K562 (cell line): Measurements from ENCODE around the gene PRR14. TPM values are rescaled to one million over a fixed set of nuclear protein-coding genes. Genes with fewer than 3 reads are reported as not detected.
A peak's percentile ranks its signal among the peaks of the same experiment; 100 is the strongest.

Experiments used
- ATF7 ChIP-seq: fragments of 450-650 bp; IDR thresholded peaks from 2 replicates; pipeline ENCODE4 v1.7.1; 2014; ENCODE audit warnings: mild to moderate bottlenecking, moderate library complexity
- DPF2 ChIP-seq: fragments of 450-650 bp; IDR thresholded peaks from 2 replicates; pipeline ENCODE4 v1.6.1; 2016
- ELF4 ChIP-seq: fragments of 450-650 bp; formaldehyde crosslinking; IDR thresholded peaks from 2 replicates; pipeline ENCODE4 v1.4.0; 2022; ENCODE audit warnings: missing genetic modification characterization
- ESRRB ChIP-seq: fragments of 250-450 bp; sonication (Bioruptor Pico); IDR thresholded peaks from 2 replicates; pipeline ENCODE4 v1.5.0; 2020; ENCODE audit warnings: mild to moderate bottlenecking, moderate library complexity, borderline replicate concordance
- FIP1L1 ChIP-seq: fragments of 200-400 bp; formaldehyde crosslinking; IDR thresholded peaks from 2 replicates; pipeline ENCODE4 v1.6.1; 2018; ENCODE audit warnings: mild to moderate bottlenecking, low read depth, low read length; ENCODE audit not compliant: poor library complexity, severe bottlenecking
- KDM5B ChIP-seq: fragments of 200-600 bp; sonication (generic); IDR thresholded peaks from 2 replicates; pipeline ENCODE4 v1.6.1; 2012; ENCODE audit warnings: low read depth, mild to moderate bottlenecking, moderate library complexity, low read length, control low read depth, inconsistent platforms; ENCODE audit not compliant: insufficient replicate concordance
- KLF6 ChIP-seq: fragments of 250-450 bp; sonication (Bioruptor Pico); IDR thresholded peaks from 2 replicates; pipeline ENCODE4 v1.4.0; 2020; ENCODE audit warnings: mild to moderate bottlenecking, moderate library complexity, borderline replicate concordance
- PHB2 ChIP-seq: fragments of 450-650 bp; IDR thresholded peaks from 2 replicates; pipeline ENCODE4 v1.6.1; 2017; ENCODE audit warnings: low read depth
- PHF8 ChIP-seq: fragments of 200-600 bp; sonication (generic); IDR thresholded peaks from 2 replicates; pipeline ENCODE4 v1.6.1; 2012; ENCODE audit warnings: mixed run types, mild to moderate bottlenecking, inconsistent platforms, low read length, moderate library complexity, borderline replicate concordance
- RBM25 ChIP-seq: fragments of 200-400 bp; formaldehyde crosslinking; IDR thresholded peaks from 2 replicates; pipeline ENCODE4 v1.6.1; 2018; ENCODE audit warnings: low read length, low read depth, moderate library complexity; ENCODE audit not compliant: severe bottlenecking
- RCOR1 ChIP-seq, 2 experiments: IDR thresholded peaks; 2 replicates each; pipeline ENCODE4 v1.6.1; 2012; ENCODE audit warnings: low read depth in 2 of 2, low read length in 2 of 2, borderline replicate concordance in 1 of 2, improper control_type of control experiment in 1 of 2
- polyA plus RNA-seq, 8 experiments: library from polyadenylated mRNA; depleted of rRNA in 4 of 8; stranded (reverse) in 5 of 8; unstranded in 3 of 8; fragments of >200 nt; fragmentation: Nextera tagmentation in 2 of 8; fragmentation: Illumina TruSeq in 1 of 8; extraction: Ambion mirVana in 2 of 8; extraction: Trizol in 1 of 8; gene quantifications; 2 replicates each; pipeline versions ENCODE4 v1.2.1 to v1.2.3, GENCODE V29; 2011 to 2014; ENCODE audit warnings: inconsistent platforms in 1 of 8, missing spikeins in 1 of 8
- total RNA-seq, 7 experiments: library from RNA; depleted of rRNA in 6 of 7; stranded (reverse); fragments of >200 nt in 6 of 7; fragmentation: Illumina TruSeq in 2 of 7; extraction: Trizol in 2 of 7; gene quantifications; 2 replicates each; pipeline versions ENCODE4 v1.2.1 to v1.2.3, GENCODE V29; 2011 to 2021; ENCODE audit warnings: low replicate concordance in 1 of 7
- TF ChIP-seq, protein P1 (sequence below): fragments of 450-650 bp; formaldehyde crosslinking; IDR thresholded peaks from 2 replicates; pipeline ENCODE4 v1.4.0; 2020; ENCODE audit warnings: mild to moderate bottlenecking, moderate library complexity
- TF ChIP-seq, protein P2 (sequence below): fragments of 200-800 bp; sonication (Bioruptor generic); IDR thresholded peaks from 2 replicates; pipeline ENCODE4 v1.6.1; 2017; ENCODE audit warnings: missing genetic modification characterization, missing compliant biosample characterization
- TF ChIP-seq, protein P3 (sequence below), 2 experiments: fragments of 450-650 bp in 1 of 2; sonication (generic) in 1 of 2; formaldehyde crosslinking in 1 of 2; IDR thresholded peaks in 1 of 2; conservative IDR thresholded peaks in 1 of 2; 2 replicates each; pipeline versions ENCODE4 v1.6.1 to v1.8.1; 2016 to 2023; ENCODE audit warnings: mild to moderate bottlenecking in 2 of 2, moderate library complexity in 2 of 2, inconsistent platforms in 1 of 2, missing genetic modification reagents in 1 of 2
- TF ChIP-seq, protein P4 (sequence below): fragments of 450-650 bp; formaldehyde crosslinking; IDR thresholded peaks from 2 replicates; pipeline ENCODE4 v1.4.0; 2022; ENCODE audit warnings: mild to moderate bottlenecking, moderate library complexity
- TF ChIP-seq, protein P5 (sequence below): sonication (generic); formaldehyde crosslinking; IDR thresholded peaks from 2 replicates; pipeline ENCODE4 v1.8.1; 2023; ENCODE audit warnings: mild to moderate bottlenecking, missing genetic modification reagents, moderate library complexity
- TF ChIP-seq, protein P6 (sequence below), 2 experiments: IDR thresholded peaks; 2 replicates each; pipeline ENCODE4 v1.6.1; 2011; ENCODE audit warnings: borderline replicate concordance in 1 of 2, control low read depth in 1 of 2, low read depth in 1 of 2, low read length in 1 of 2, mild to moderate bottlenecking in 1 of 2, mixed read lengths in 1 of 2, moderate library complexity in 1 of 2; ENCODE audit not compliant: insufficient read depth in 1 of 2, insufficient read length in 1 of 2, poor library complexity in 1 of 2, severe bottlenecking in 1 of 2; ENCODE audit errors: extremely low read depth in 1 of 2

PRR14 gene
- total and polyA plus RNA-seq, 9 of the 15 experiments (the other 6 are each of a cell fraction or from before 2014, with no cell fraction given), result 2.2 to 63.1 (median 11.5) TPM

DNA sequence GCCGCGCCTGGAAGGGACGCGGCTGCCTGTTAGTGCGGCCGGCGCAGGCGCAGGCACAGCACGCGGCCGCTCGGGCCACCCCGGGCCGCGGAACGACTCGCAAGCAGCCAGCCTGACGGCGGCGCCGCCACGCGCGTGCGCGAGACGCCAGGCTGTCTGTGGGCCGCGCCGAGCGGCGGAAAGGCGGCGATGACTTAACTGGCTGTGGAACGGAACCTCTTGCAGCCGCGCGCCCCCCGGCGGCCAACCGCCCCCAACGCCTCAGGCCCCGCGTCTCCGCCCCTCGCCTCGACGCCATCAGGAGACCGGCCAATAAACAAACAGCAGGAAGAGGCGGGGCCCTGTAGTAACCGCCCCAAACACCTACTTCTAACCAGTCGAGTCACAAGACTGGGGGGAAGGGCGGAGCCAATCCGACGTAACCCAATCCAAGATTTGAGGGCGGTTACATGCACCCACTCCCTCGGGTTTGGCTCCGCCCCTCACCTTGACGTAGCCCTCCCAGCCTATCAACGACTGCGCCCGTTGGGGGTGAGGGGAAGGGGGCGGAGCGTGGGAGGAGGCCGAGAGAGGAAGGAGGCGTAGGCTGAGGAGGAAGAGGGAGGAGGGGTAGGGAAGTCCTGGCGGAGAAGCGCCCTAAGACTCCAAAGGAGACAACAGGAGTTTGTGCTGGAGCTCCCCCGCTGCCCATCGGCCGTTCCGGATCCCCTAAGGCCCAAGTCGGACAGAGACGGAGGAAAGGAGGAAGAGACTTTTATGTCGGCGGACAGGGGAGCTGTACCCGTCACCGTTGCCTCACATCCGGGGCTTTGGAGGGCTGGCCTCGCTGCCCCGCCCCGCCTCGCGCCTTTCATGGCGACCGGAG lies 7.3 kb downstream of the PRR14 start, which contains the start of gene FBRS (continued):
- TF ChIP-seq, protein P1, sequence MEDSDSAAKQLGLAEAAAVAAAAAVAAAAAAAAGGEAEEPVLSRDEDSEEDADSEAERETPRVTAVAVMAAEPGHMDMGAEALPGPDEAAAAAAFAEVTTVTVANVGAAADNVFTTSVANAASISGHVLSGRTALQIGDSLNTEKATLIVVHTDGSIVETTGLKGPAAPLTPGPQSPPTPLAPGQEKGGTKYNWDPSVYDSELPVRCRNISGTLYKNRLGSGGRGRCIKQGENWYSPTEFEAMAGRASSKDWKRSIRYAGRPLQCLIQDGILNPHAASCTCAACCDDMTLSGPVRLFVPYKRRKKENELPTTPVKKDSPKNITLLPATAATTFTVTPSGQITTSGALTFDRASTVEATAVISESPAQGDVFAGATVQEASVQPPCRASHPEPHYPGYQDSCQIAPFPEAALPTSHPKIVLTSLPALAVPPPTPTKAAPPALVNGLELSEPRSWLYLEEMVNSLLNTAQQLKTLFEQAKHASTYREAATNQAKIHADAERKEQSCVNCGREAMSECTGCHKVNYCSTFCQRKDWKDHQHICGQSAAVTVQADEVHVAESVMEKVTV, result 0 out of 2 replicates have a peak, but pooled peaks have one; percentile 55
- TF ChIP-seq FIP1L1 (peak; percentile 79), RBM25 (peak; percentile 53), DPF2 (peak; percentile 63), KLF6 (no peak), PHB2 (no peak), ESRRB (peak; percentile 24; the same call in 1 of the 2 replicates), RCOR1 (IDR thresholded peaks at IDR 0.05; ENCODE audit: borderline replicate concordance in 1 of 2, low read depth in 2 of 2, low read length in 2 of 2) (0 out of 4 replicates have a peak, but pooled peaks of 1 of the 2 experiments have one; percentile 1), ELF4 (CRISPR knock-in tag) (peak; percentile 92), ATF7 (peak; percentile 93), KDM5B (peak; percentile 60), PHF8 (peak; percentile 65)
- TF ChIP-seq, protein P2, sequence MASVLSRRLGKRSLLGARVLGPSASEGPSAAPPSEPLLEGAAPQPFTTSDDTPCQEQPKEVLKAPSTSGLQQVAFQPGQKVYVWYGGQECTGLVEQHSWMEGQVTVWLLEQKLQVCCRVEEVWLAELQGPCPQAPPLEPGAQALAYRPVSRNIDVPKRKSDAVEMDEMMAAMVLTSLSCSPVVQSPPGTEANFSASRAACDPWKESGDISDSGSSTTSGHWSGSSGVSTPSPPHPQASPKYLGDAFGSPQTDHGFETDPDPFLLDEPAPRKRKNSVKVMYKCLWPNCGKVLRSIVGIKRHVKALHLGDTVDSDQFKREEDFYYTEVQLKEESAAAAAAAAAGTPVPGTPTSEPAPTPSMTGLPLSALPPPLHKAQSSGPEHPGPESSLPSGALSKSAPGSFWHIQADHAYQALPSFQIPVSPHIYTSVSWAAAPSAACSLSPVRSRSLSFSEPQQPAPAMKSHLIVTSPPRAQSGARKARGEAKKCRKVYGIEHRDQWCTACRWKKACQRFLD (CRISPR knock-in tag), result no peak
- TF ChIP-seq, protein P3, sequence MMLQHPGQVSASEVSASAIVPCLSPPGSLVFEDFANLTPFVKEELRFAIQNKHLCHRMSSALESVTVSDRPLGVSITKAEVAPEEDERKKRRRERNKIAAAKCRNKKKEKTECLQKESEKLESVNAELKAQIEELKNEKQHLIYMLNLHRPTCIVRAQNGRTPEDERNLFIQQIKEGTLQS (IDR thresholded peaks at IDR 0.05), result peak; percentile 35; the same call in 1 of the 2 replicates
- TF ChIP-seq, protein P3 (CRISPR knock-in tag; conservative IDR thresholded peaks at IDR 0.05), result 0 out of 2 replicates have a peak, but pooled peaks have one; percentile 32
- TF ChIP-seq, protein P4, sequence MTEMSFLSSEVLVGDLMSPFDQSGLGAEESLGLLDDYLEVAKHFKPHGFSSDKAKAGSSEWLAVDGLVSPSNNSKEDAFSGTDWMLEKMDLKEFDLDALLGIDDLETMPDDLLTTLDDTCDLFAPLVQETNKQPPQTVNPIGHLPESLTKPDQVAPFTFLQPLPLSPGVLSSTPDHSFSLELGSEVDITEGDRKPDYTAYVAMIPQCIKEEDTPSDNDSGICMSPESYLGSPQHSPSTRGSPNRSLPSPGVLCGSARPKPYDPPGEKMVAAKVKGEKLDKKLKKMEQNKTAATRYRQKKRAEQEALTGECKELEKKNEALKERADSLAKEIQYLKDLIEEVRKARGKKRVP (CRISPR knock-in tag), result peak; percentile 63; the same call in 1 of the 2 replicates
- TF ChIP-seq, protein P5, sequence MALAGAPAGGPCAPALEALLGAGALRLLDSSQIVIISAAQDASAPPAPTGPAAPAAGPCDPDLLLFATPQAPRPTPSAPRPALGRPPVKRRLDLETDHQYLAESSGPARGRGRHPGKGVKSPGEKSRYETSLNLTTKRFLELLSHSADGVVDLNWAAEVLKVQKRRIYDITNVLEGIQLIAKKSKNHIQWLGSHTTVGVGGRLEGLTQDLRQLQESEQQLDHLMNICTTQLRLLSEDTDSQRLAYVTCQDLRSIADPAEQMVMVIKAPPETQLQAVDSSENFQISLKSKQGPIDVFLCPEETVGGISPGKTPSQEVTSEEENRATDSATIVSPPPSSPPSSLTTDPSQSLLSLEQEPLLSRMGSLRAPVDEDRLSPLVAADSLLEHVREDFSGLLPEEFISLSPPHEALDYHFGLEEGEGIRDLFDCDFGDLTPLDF, result peak; percentile 82
- TF ChIP-seq, protein P6, sequence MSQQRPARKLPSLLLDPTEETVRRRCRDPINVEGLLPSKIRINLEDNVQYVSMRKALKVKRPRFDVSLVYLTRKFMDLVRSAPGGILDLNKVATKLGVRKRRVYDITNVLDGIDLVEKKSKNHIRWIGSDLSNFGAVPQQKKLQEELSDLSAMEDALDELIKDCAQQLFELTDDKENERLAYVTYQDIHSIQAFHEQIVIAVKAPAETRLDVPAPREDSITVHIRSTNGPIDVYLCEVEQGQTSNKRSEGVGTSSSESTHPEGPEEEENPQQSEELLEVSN (IDR thresholded peaks at IDR 0.05; ENCODE audit: borderline replicate concordance in 1 of 2, extremely low read depth in 1 of 2, insufficient read depth in 1 of 2, insufficient read length in 1 of 2, low read depth in 1 of 2, low read length in 1 of 2, poor library complexity in 1 of 2, severe bottlenecking in 1 of 2), result peak; percentile 76 to 92
